KMS-11 (cell line): ENCODE results near the gene MYMX.
A peak's percentile ranks its signal among the peaks of the same experiment; 100 is the strongest.

Source experiments
- H2AFZ ChIP-seq: fragments of 200-600 bp; sonication (generic); 2 replicates; pipeline ENCODE4 v1.6.1; 2016; ENCODE audit warnings: antibody characterized with exemption, mixed run types, low read depth
- H3K27ac ChIP-seq: fragments of 200-600 bp; sonication (generic); 2 replicates; pipeline ENCODE4 v1.6.1; 2016; ENCODE audit warnings: mild to moderate bottlenecking, mixed run types
- H3K27me3 ChIP-seq: fragments of 200-600 bp; sonication (generic); 2 replicates; pipeline ENCODE4 v1.6.1; 2017; ENCODE audit warnings: mild to moderate bottlenecking, low read depth, mixed run types, moderate library complexity; ENCODE audit not compliant: insufficient read depth
- H3K36me3 ChIP-seq: fragments of 200-600 bp; sonication (generic); 2 replicates; pipeline ENCODE4 v1.6.1; 2017; ENCODE audit warnings: mild to moderate bottlenecking, mixed run types; ENCODE audit not compliant: insufficient read depth
- H3K4me1 ChIP-seq: fragments of 200-600 bp; sonication (generic); 2 replicates; pipeline ENCODE4 v1.6.1; 2016; ENCODE audit warnings: mild to moderate bottlenecking, low read depth, mixed run types; ENCODE audit not compliant: poor library complexity, severe bottlenecking
- H3K4me2 ChIP-seq: fragments of 200-600 bp; sonication (generic); 2 replicates; pipeline ENCODE4 v1.7.0; 2016; ENCODE audit warnings: mild to moderate bottlenecking, mixed run types
- H3K4me3 ChIP-seq: fragments of 200-600 bp; sonication (generic); IDR thresholded peaks from 2 replicates; pipeline ENCODE4 v1.6.1; 2017; ENCODE audit warnings: low read depth, low read length, mixed read lengths; ENCODE audit not compliant: insufficient read depth
- H3K79me2 ChIP-seq: fragments of 200-600 bp; sonication (generic); 2 replicates; pipeline ENCODE4 v1.6.1; 2016; ENCODE audit warnings: low read depth, mixed run types; ENCODE audit not compliant: insufficient read depth
- H3K9ac ChIP-seq: fragments of 200-600 bp; sonication (generic); 2 replicates; pipeline ENCODE4 v1.6.1; 2016; ENCODE audit warnings: mild to moderate bottlenecking, mixed run types
- H4K20me1 ChIP-seq: fragments of 200-600 bp; sonication (generic); 2 replicates; pipeline ENCODE4 v1.6.1; 2016; ENCODE audit warnings: mild to moderate bottlenecking, mixed run types; ENCODE audit not compliant: insufficient read depth
- CTCF ChIP-seq: fragments of 200-600 bp; sonication (generic); conservative IDR thresholded peaks from 2 replicates; pipeline ENCODE4 v1.6.1; 2017; ENCODE audit warnings: low read depth, mild to moderate bottlenecking, antibody characterized with exemption, low read length, moderate library complexity, mixed read lengths

Gene MYMX

GRCh38 chr6:44265007-44265721 is 48.4 kb downstream of the MYMX start, which contains the start of gene NFKBIE:
NFKBIE (minus strand) TSS chr6:44265551; CDS start chr6:44265346, 205 bp downstream.
- TF ChIP-seq CTCF: peak; percentile 53
- peak within 1 kb of the TSS; percentile 92 for H3K9ac ChIP-seq
- H3K4me2 ChIP-seq: peak within 1 kb of the TSS; percentile 100
- H3K4me3 ChIP-seq: no peak within 1 kb of the TSS
- no peaks in the 10 kb centered on the region for H4K20me1 ChIP-seq
- H3K36me3 ChIP-seq: no peaks in the 10 kb centered on the region
- peak within 1 kb of the TSS; percentile 50 for H2AFZ ChIP-seq
- peak within 1 kb of the TSS; percentile 96 for H3K27ac ChIP-seq
- peaks cover 46% of the 10 kb centered on the region for H3K4me1 ChIP-seq
- peaks cover 45% of the 10 kb centered on the region for H3K79me2 ChIP-seq
- H3K27me3 ChIP-seq: peaks cover 14% of the 10 kb centered on the region; the same call in 1 of the 2 replicates

- H3K27ac ChIP-seq: peak overlapping the region; percentile 96
- peaks cover 45% of the 10 kb centered on the region for H3K79me2 ChIP-seq
- no peaks in the 10 kb centered on the region for H4K20me1 ChIP-seq
- peaks cover 45% of the 10 kb centered on the region for H3K4me1 ChIP-seq
- H2AFZ ChIP-seq: peak overlapping the region; percentile 50
- H3K4me2 ChIP-seq: peak overlapping the region; percentile 77
- TF ChIP-seq CTCF: no peak
- peaks cover 14% of the 10 kb centered on the region; the same call in 1 of the 2 replicates for H3K27me3 ChIP-seq
- H3K4me3 ChIP-seq: no peak overlapping the region
- no peaks in the 10 kb centered on the region for H3K36me3 ChIP-seq
- H3K9ac ChIP-seq: peak overlapping the region; percentile 26; the same call in 1 of the 2 replicates
Observed at GRCh38 chr6:44265722-44266233, 49.1 kb downstream of the MYMX start.

GRCh38 chr6:44266347-44266746 is 49.6 kb downstream of the MYMX start:
- Histone ChIP-seq H3K9ac (no peak overlapping the region), H3K4me2 (peak overlapping the region; percentile 77; the same call in 1 of the 2 replicates), H3K79me2 (peaks cover 39% of the 10 kb centered on the region), H3K27ac (no peak overlapping the region), H4K20me1 (no peaks in the 10 kb centered on the region), H3K4me1 (peaks cover 39% of the 10 kb centered on the region), H3K4me3 (no peak overlapping the region), H3K27me3 (peaks cover 18% of the 10 kb centered on the region), H2AFZ (no peak overlapping the region), H3K36me3 (no peaks in the 10 kb centered on the region)
- no peak for TF ChIP-seq CTCF

GRCh38 chr6:44267252-44267651 is 50.5 kb downstream of the MYMX start:
- no peak overlapping the region for H3K9ac ChIP-seq
- no peak overlapping the region for H2AFZ ChIP-seq
- H3K27me3 ChIP-seq: peaks cover 26% of the 10 kb centered on the region
- no peaks in the 10 kb centered on the region for H4K20me1 ChIP-seq
- no peak overlapping the region for H3K27ac ChIP-seq
- H3K36me3 ChIP-seq: no peaks in the 10 kb centered on the region
- H3K4me1 ChIP-seq: peaks cover 30% of the 10 kb centered on the region
- H3K4me2 ChIP-seq: no peak overlapping the region
- H3K79me2 ChIP-seq: peaks cover 30% of the 10 kb centered on the region
- H3K4me3 ChIP-seq: no peak overlapping the region
- TF ChIP-seq CTCF: no peak
